SK-N-MC (cell line): Measurements from ENCODE around the gene TANGO6.

Experiments used
- EZH2 ChIP-seq: fragments of 200-600 bp; sonication (generic); IDR thresholded peaks from one replicate; pipeline ENCODE4 v1.6.1; 2017; ENCODE audit warnings: antibody characterized with exemption
- POLR2AphosphoS5 ChIP-seq: IDR thresholded peaks from 2 replicates; pipeline ENCODE4 v1.6.1; 2012; ENCODE audit warnings: mild to moderate bottlenecking, low read depth, low read length, borderline replicate concordance

GRCh38 chr16:68917541-68917940 lies 74.2 kb downstream of the TANGO6 start:
- TF ChIP-seq EZH2, result no peak
- TF ChIP-seq POLR2AphosphoS5, result no peak
